Tibial nerve (tissue), 4 donors: Measurements from ENCODE around the gene SHISAL1. TPM values are rescaled to one million over a fixed set of nuclear protein-coding genes. Genes with fewer than 3 reads are reported as not detected.

Source experiments
- DNase-seq, 2 donors: peaks; one replicate each; pipeline ENCODE4 v3.0.0-alpha.2; 2019; ENCODE audit warnings: low spot score in 2 of 2
- H3K27ac ChIP-seq, 4 donors: fragments of 200-600 bp; sonication (generic) in 3 of 4; one replicate each; pipeline ENCODE4 v1.5.1; 2017 to 2019; ENCODE audit warnings: mild to moderate bottlenecking in 1 of 4
- H3K27me3 ChIP-seq, 2 donors: fragments of 200-600 bp; sonication (generic) in 1 of 2; one replicate each; pipeline versions ENCODE4 v1.5.1 to v1.6.0; 2017 to 2019
- H3K36me3 ChIP-seq, 3 donors: fragments of 200-600 bp; sonication (generic); one replicate each; pipeline ENCODE4 v1.5.1; 2018 to 2019
- H3K4me1 ChIP-seq, 4 donors: fragments of 200-600 bp; sonication (generic) in 3 of 4; one replicate each; pipeline ENCODE4 v1.5.1; 2017 to 2019
- H3K4me3 ChIP-seq, 4 donors: fragments of 200-600 bp; sonication (generic) in 3 of 4; one replicate each; pipeline ENCODE4 v1.5.1; 2017 to 2019; ENCODE audit warnings: mild to moderate bottlenecking in 1 of 4, moderate library complexity in 1 of 4
- H3K9me3 ChIP-seq, 4 donors: fragments of 200-600 bp; sonication (generic) in 3 of 4; one replicate each; pipeline ENCODE4 v1.5.1; 2017 to 2019
- EP300 ChIP-seq, 2 donors: sonication (generic); formaldehyde crosslinking; IDR thresholded peaks; one replicate each; pipeline ENCODE4 v1.6.1; 2017; ENCODE audit warnings: antibody characterized with exemption in 2 of 2, mild to moderate bottlenecking in 1 of 2
- POLR2A ChIP-seq, 2 donors: fragments of 450-650 bp; IDR thresholded peaks; one replicate each; pipeline ENCODE4 v1.6.1; 2017; ENCODE audit warnings: antibody characterized with exemption in 2 of 2, mild to moderate bottlenecking in 2 of 2, moderate library complexity in 2 of 2
- WGBS, 2 donors: methylation state at CpG; one replicate each; pipeline ENCODE4 v1.1.5; 2018; 5-methylcytosine and 5-hydroxymethylcytosine counted together
- total RNA-seq, 4 donors: library from RNA; depleted of rRNA; stranded (reverse); fragments of >200 nt; gene quantifications; one replicate each; pipeline ENCODE4 v1.1.0, GENCODE V29; 2016
- TF ChIP-seq, protein P1 (sequence below), 5 experiments: fragments of 200-600 bp in 3 of 5; fragments of 450-650 bp in 2 of 5; sonication (generic) in 3 of 5; IDR thresholded peaks; one replicate each; pipeline ENCODE4 v1.5.1; 2016 to 2019; ENCODE audit warnings: antibody characterized with exemption in 5 of 5, mild to moderate bottlenecking in 3 of 5, moderate library complexity in 2 of 5

SHISAL1 gene
- total RNA-seq, 4 donors from 2014 or later: 0.22 to 1.0 (median 0.59) TPM

DNA sequence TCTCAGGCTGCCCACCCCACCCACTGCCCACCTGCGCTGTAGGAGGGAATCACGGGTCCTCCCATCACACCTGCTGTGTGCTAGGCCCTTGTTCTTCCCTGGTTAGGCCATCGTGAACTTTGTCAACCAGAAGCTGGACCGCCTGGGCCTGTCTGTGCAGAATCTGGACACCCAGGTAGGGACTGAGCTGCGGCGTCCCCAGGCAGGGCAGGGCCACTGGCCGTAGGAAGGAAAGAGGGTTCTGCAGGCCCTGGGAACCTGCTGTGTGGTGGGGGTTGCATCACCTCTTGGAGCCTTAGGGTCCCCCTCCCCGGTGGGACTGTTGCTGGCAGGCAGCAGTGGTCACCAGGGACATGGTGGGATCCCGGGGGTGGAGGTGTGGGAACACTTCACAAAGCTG, 116.5 kb downstream of the SHISAL1 start:
- Histone ChIP-seq H3K9me3 (no peaks in the 10 kb centered on the region), H3K4me3 (no peak overlapping the region), H3K27me3 (peaks cover 0 to 3% of the 10 kb centered on the region in 2 donors), H3K4me1 (no peaks in the 10 kb centered on the region), H3K36me3 (no peaks in the 10 kb centered on the region), H3K27ac (no peak overlapping the region)
- no peak for DNase-seq
- TF ChIP-seq EP300 (IDR thresholded peaks at IDR 0.05) (no peak), POLR2A (IDR thresholded peaks at IDR 0.05) (no peak)
- TF ChIP-seq, protein P1, sequence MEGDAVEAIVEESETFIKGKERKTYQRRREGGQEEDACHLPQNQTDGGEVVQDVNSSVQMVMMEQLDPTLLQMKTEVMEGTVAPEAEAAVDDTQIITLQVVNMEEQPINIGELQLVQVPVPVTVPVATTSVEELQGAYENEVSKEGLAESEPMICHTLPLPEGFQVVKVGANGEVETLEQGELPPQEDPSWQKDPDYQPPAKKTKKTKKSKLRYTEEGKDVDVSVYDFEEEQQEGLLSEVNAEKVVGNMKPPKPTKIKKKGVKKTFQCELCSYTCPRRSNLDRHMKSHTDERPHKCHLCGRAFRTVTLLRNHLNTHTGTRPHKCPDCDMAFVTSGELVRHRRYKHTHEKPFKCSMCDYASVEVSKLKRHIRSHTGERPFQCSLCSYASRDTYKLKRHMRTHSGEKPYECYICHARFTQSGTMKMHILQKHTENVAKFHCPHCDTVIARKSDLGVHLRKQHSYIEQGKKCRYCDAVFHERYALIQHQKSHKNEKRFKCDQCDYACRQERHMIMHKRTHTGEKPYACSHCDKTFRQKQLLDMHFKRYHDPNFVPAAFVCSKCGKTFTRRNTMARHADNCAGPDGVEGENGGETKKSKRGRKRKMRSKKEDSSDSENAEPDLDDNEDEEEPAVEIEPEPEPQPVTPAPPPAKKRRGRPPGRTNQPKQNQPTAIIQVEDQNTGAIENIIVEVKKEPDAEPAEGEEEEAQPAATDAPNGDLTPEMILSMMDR (IDR thresholded peaks at IDR 0.05): no peak
- 55 to 61% methylated on average over 7 to 9 of the region's 9 CpGs for WGBS, 2 donors

DNA sequence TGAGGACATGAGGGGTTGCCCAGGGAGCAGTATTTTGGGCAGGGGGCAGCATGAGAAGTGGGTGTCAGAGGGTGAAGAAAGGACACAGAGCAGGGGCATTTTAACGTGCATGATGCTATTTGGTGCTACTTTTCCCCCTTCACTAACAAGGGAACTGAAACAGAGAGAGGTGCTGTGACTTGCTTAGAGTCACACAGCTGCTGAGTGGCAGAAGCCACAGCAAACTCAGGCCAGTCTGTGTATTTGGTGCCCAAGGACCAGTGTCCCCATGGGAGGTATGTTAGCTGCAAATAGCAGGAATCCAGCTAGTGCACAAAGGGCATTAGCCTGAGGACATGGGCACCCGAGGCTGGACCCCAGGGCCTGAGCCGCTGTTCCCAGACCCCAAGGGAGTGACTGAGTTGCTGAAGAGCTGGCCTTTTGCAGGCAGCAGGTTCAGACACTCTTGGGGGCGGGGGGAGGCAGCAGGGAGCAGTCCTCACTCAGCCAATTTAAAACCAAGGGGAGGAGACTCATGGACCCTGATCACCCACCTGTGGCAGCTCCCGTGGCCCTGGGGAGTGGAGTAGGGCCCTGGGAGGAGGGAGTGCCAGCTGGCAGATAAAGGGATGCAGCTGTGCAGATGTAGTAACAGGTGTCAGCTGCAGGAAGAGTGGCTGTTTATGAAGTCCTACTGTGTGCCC, 117.4 kb downstream of the SHISAL1 start:
- no peak for TF ChIP-seq POLR2A (IDR thresholded peaks at IDR 0.05)
- no peak for TF ChIP-seq EP300 (IDR thresholded peaks at IDR 0.05)
- TF ChIP-seq, protein P1 (IDR thresholded peaks at IDR 0.05): no peak
- no peak overlapping the region for H3K27ac ChIP-seq

DNA sequence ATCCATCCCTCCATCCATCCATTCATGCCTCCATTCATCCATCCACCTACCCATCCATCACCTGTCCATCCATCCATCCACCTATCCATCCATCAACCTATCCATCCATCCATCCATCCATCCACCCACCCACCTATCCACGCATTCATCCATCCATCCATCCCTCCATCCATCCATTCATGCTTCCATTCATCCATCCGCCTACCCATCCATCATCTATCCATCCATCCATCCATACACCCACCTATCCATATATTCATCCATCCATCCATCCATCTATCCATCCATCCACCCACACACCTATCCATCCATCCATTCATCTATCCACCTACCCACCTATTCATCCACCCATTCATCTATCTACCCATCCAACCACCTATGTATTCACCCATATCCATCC, 118.2 kb downstream of the SHISAL1 start:
- no peak overlapping the region for H3K4me3 ChIP-seq
- no peak for TF ChIP-seq POLR2A (IDR thresholded peaks at IDR 0.05)
- TF ChIP-seq, protein P1 (IDR thresholded peaks at IDR 0.05): no peak
- no peak for TF ChIP-seq EP300 (IDR thresholded peaks at IDR 0.05)
- peaks cover 0 to 3% of the 10 kb centered on the region in 2 donors for H3K27me3 ChIP-seq
- WGBS, 2 donors: 58 to 94% methylated on average over 2 of the region's 2 CpGs
- H3K4me1 ChIP-seq: no peaks in the 10 kb centered on the region
- no peak for DNase-seq
- H3K27ac ChIP-seq: no peak overlapping the region
- no peaks in the 10 kb centered on the region for H3K36me3 ChIP-seq
- H3K9me3 ChIP-seq: no peaks in the 10 kb centered on the region

More for the DNA sequence above, 117.4 kb downstream of the SHISAL1 start:
- H3K4me3 ChIP-seq: no peak overlapping the region
- H3K27me3 ChIP-seq: peaks cover 0 to 3% of the 10 kb centered on the region in 2 donors
- no peaks in the 10 kb centered on the region for H3K9me3 ChIP-seq
- no peaks in the 10 kb centered on the region for H3K4me1 ChIP-seq
- DNase-seq: no peak
- WGBS, 2 donors: 39 to 43% methylated on average over 3 to 5 of the region's 5 CpGs
- no peaks in the 10 kb centered on the region for H3K36me3 ChIP-seq

Other genes starting within 250 kb of the SHISAL1 start
- 100 to 1,000 TPM in 1 of 4 donors, 10 to 100 TPM in 3; 18.8 to 140 (median 34.9) TPM for gene PARVG, start 132.0 kb downstream of the SHISAL1 start, total RNA-seq
- 10 to 100 TPM; 23.4 to 29.8 (median 25.8) TPM for gene RTL6, start 185.3 kb upstream of the SHISAL1 start, total RNA-seq